Measurements from ENCODE around the gene ZP1. TPM values are rescaled to one million over a fixed set of nuclear protein-coding genes. Genes with fewer than 3 reads are reported as not detected.

The ZP1 gene
- total RNA-seq (2022; extraction: Qiagen RNA extraction; ENCODE audit: low read depth) = 0.13 to 0.32 TPM (median 0.29 TPM) in 3 of 5 replicates, not detected in the others

DNA sequence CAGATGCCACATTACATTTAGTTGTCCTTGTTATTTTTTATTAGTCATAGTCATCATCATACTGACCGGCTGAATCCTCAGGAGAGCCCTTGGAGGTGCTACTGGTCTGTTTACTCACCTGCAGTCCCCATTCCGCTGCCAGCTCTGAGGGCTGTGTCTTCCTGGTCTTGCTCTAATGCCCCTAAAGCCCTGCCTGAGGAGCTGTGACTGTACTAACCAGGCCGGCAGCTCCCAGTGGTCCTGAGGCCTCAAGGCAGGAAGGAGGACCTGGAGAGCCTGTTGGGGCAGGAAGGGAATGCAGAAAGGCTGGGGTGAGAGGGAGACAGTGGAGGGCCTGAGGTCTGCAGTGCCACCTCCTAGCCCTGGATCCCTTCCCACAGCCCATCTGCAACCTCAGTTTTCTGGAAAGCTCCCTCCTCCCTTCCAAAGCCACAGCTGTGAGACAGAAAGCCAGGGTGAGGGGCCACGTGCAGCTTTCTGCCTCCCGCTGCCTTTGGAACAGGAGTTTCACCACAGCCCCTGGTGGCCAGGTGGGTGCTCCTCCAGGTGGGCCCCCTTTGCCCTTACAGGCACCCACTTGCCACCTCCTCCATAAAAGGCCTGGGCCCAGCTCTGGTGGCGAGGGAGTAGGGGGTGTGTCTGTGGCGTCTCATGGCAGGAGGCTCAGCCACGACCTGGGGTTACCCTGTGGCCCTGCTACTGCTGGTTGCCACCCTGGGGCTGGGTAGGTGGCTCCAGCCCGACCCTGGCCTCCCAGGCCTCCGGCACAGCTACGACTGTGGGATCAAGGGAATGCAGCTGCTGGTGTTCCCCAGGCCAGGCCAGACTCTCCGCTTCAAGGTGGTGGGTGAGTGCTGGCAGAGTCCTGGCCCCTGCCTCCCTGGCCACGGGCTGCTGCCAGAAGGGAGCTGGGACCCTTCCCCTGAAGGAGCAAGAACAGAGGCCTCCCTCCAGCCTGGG is at the start of gene ZP1:
Gene ZP1 (plus strand): TSS at position 632 of the 960 bp plus-strand sequence. CDS start 20 bp downstream, at position 652.

GRCh38 chr11:60841797-60842667 is 25.3 kb upstream of the ZP1 start, which contains the start of gene CCDC86:
Gene CCDC86, plus strand, starts transcription at chr11:60842113. Its CDS starts 12 bp downstream, at chr11:60842125.

GRCh38 chr11:60855726-60856633 is 11.4 kb upstream of the ZP1 start, which contains the start of gene PTGDR2:
Gene PTGDR2, minus strand, starts transcription at chr11:60855950. Its CDS starts 2,228 bp downstream, at chr11:60853722.

DNA sequence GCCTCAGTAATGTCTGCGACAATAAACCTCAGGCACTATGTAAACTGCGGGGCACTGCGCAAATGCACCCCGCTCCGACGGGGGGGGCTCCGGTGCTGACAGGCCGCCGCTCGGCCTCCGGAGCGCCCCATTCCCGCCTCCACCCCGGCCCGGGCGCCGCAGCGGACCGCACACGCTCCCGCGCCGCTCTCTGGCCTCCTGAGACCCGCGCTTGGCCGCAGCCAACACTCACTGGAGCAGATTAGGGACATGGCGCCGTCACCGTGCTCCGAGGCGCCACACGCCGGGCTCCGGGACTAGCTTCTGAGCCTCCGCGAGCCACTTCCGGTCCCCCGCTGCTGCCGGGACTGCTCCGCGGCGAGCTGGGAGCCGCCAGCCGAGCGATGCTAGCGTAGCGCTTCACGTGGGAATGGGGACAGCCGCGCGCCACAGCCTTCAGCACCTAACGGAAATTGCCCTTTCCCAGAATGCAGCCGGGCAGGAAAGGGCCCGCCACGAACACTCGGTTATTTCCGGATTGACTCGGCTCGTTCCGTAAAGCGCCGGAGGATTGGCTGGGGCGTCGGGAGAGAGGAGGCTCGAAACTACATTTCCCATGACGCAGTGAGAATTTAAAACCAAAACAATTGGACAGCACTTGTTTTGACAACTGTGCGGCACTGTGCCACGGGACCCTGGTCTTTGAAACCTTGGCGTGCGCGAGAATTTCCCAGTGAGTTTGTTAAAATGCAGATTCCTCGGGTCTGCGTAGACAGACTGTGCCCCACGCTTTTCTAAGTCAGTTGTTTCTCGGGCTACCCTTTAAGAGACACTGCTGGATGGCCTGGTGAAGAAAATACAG is 39.0 kb downstream of the ZP1 start, which contains the start of gene PRPF19:
Gene PRPF19 (minus strand): TSS at position 454 of the 841 bp plus-strand sequence. CDS start 203 bp downstream, at position 251.

GRCh38 chr11:60913793-60914632 is 46.7 kb downstream of the ZP1 start, which contains the start of gene TMEM109:
Gene TMEM109, plus strand, starts transcription at chr11:60914158. Its CDS starts 5,536 bp downstream, at chr11:60919694.

DNA sequence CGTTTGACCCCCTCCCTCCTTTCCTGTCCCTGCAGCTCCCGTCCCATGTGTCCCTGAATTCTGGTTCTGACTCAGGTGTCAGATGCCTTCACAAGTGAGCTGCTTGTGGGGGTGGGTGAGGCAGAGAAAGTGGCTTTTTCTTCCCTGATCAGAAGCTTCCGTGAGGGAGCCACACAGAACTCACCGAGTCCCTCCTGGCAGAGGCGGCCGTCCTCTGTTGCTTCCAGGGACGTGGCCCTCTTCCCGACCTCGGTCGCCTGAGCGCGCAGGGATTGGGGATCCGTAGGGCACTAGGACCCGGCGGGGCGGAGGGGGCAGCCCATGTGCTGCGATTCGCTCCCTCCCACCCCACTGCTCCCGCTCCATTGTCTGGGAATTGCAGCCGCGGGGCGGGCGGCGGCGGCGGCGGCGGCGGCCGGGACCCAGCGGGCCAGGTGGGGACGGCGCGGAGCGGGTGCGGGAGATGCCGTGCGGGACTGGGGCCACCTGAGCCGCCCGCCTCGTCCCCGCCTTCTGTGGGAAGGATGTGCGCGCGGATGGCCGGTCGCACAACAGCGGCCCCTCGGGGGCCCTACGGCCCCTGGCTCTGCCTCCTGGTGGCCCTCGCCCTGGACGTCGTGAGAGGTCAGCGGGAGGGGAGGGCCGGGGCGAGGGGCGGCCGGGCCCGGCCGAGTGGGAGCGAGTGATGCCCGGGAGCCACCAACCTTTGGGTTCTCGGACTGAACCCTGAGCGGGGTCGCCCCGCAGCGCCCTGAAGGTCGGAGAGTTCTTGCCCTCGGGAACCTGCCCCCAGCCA is 57.0 kb downstream of the ZP1 start, which contains the start of gene TMEM132A:
Gene TMEM132A (plus strand): TSS at position 351 of the 796 bp plus-strand sequence. CDS start 174 bp downstream, at position 525.

Other genes starting within 250 kb of the ZP1 start
- gene MS4A8, start 167.9 kb upstream of the ZP1 start, total RNA-seq (2022; extraction: Qiagen RNA extraction; ENCODE audit: low read depth) = not detected in 5 replicates
- not detected in 5 replicates for gene MS4A18, start 142.8 kb upstream of the ZP1 start, total RNA-seq (2022; extraction: Qiagen RNA extraction; ENCODE audit: low read depth)
- gene MS4A15, start 110.7 kb upstream of the ZP1 start, total RNA-seq (2022; extraction: Qiagen RNA extraction; ENCODE audit: low read depth) = not detected in 5 replicates
- gene MS4A10, start 82.2 kb upstream of the ZP1 start, total RNA-seq (2022; extraction: Qiagen RNA extraction; ENCODE audit: low read depth) = not detected in 5 replicates
- gene CCDC86, start 25.4 kb upstream of the ZP1 start, total RNA-seq (2022; extraction: Qiagen RNA extraction; ENCODE audit: low read depth) = 88.9 to 115 TPM (median 102 TPM) in 5 replicates
- gene PTGDR2, start 11.6 kb upstream of the ZP1 start, total RNA-seq (2022; extraction: Qiagen RNA extraction; ENCODE audit: low read depth) = 0.09 to 0.15 TPM (median 0.12 TPM) in 4 of 5 replicates, not detected in the other
- gene PRPF19, start 39.0 kb downstream of the ZP1 start, total RNA-seq (2022; extraction: Qiagen RNA extraction; ENCODE audit: low read depth) = 158 to 193 TPM (median 184 TPM) in 5 replicates
- gene TMEM109, start 46.6 kb downstream of the ZP1 start, total RNA-seq (2022; extraction: Qiagen RNA extraction; ENCODE audit: low read depth) = 110 to 135 TPM (median 132 TPM) in 5 replicates
- 89.9 to 141 TPM (median 135 TPM) in 5 replicates for gene TMEM132A, start 56.9 kb downstream of the ZP1 start, total RNA-seq (2022; extraction: Qiagen RNA extraction; ENCODE audit: low read depth)
- not detected in 5 replicates for gene SLC15A3, start 84.6 kb downstream of the ZP1 start, total RNA-seq (2022; extraction: Qiagen RNA extraction; ENCODE audit: low read depth)
- gene CD6, start 104.1 kb downstream of the ZP1 start, total RNA-seq (2022; extraction: Qiagen RNA extraction; ENCODE audit: low read depth) = 0.06 to 0.11 TPM (median 0.10 TPM) in 3 of 5 replicates, not detected in the others
- gene CD5, start 234.9 kb downstream of the ZP1 start, total RNA-seq (2022; extraction: Qiagen RNA extraction; ENCODE audit: low read depth) = not detected in 5 replicates

Data from A549 treated with GW870086 at 1 μM for 4 hours (cell line).